Measurements from ENCODE around the gene XIRP1.

XIRP1 gene

GRCh38 chr3:39158148-39158715 lies 34.2 kb downstream of the XIRP1 start:
- no peak for DNase-seq

GRCh38 chr3:39157359-39157758 lies 35.0 kb downstream of the XIRP1 start:
- no peak for DNase-seq

- DNase-seq: no peak
Measured at GRCh38 chr3:39156421-39156820, 36.0 kb downstream of the XIRP1 start.

- no peak for DNase-seq
Measured at GRCh38 chr3:39154280-39155021, 37.9 kb downstream of the XIRP1 start.

GRCh38 chr3:39153977-39154279 lies 38.5 kb downstream of the XIRP1 start:
- no peak for DNase-seq

GRCh38 chr3:39150803-39151631 lies 41.4 kb downstream of the XIRP1 start:
- DNase-seq: no peak

- DNase-seq: no peak
Measured at GRCh38 chr3:39150148-39150802, 42.1 kb downstream of the XIRP1 start.

- no peak for DNase-seq
Measured at GRCh38 chr3:39149498-39150147, 42.8 kb downstream of the XIRP1 start.

- no peak for DNase-seq
Measured at GRCh38 chr3:39149059-39149455, 43.3 kb downstream of the XIRP1 start.

- no peak for DNase-seq
Measured at GRCh38 chr3:39148435-39149058, 43.8 kb downstream of the XIRP1 start.

- no peak for DNase-seq
Measured at GRCh38 chr3:39147711-39148434, 44.5 kb downstream of the XIRP1 start.

- DNase-seq: no peak
Measured at GRCh38 chr3:39146611-39147591, 45.5 kb downstream of the XIRP1 start.

GRCh38 chr3:39146083-39146501 lies 46.3 kb downstream of the XIRP1 start:
- DNase-seq: no peak

- DNase-seq: no peak
Measured at GRCh38 chr3:39144748-39145380, 47.5 kb downstream of the XIRP1 start.

GRCh38 chr3:39144095-39144747 lies 48.2 kb downstream of the XIRP1 start:
- DNase-seq: no peak

- no peak for DNase-seq
Measured at GRCh38 chr3:39143051-39143885, 49.1 kb downstream of the XIRP1 start.

- DNase-seq: no peak
Measured at GRCh38 chr3:39142067-39142466, 50.3 kb downstream of the XIRP1 start.

GRCh38 chr3:39141171-39141995 lies 51.0 kb downstream of the XIRP1 start:
- no peak for DNase-seq

All from NCI-H1930 (cell line).